SIG-M5 treated with dmso at 0.1 percent for 504 hours (cell line): ENCODE data around the gene SAMD4A.

ENCODE experiments used
- DNase-seq: peaks from one replicate; lab custom pipeline; 2025; ENCODE audit not compliant: unreplicated experiment; lab: John Stamatoyannopoulos, UW

Gene SAMD4A

DNA sequence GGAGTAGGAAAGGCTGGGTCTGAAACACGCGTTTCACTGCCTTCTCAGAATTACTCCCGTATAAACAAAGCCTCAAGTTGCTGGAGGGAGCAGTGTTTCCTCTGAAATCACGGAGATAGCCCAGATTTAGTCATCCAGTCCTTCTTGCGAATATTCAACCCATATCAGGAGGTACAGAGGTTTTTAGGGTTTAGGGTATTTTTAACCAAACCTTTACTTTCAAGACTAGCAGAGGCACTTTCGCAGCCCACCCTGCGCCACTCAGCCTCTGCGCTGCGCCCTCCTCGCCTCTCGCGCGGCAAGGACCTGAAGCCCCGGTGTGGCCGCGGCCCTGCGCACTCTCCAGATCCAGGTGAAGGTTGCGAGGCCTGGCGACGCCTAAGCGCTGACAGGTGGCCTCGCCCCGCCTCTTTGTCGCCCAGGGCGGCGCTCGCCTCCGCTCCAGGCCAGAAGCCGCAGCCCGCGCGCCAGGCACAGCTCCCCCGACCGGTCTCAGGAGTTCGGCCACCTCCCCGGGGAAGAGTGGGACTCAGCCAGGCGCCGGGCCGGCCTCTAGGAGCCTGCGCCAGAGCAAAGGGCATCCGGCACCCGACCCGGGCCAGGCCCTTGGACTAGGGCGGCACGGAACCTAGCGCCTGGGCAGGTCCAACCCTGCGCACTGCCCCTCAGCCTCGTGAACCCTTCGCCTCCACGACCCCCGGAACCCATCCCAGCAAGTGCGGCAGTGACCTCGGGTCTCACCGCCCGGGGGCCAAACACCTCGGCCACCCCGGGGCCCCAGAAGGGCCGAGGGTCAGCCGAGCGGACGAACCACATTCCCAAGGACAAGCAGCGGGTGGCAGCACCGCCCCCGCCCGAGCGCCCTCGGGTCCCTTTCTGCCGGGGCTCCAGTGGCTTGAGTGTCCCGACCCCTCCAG, 1.8 kb upstream of the SAMD4A start:
- DNase-seq, result peak; percentile 28

DNA sequence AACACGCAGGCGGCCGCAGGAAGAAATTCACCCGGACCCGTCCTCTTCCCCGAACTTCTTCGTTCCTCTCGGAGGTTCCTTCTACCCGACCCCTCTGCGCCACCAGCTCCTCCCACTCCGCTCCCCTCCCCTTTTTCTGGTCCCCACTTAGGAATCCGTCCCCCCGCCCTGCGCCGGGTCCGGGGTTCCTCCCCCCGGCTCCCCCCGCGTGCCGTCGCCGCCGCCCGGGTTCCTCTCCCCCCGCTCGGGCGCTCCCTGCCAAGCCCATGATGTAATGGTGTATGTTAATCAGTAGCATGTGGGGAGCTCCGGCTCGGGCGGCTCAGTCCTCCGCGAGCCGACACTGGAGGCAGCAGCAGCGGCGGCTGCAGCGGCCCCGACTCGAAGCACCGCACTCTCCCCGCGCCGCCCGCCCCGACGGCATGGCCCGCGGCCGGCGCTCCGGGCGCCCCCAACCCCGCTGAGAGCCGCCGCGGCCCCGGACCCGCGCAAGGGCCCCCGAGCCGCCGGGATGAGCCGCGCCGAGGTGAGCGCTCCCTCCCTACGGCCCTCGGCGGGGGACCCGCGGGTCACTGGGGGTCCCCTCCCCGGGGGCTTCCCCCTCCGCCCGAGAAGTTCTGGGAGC, 1.0 kb upstream of the SAMD4A start:
- peak; percentile 81 for DNase-seq

DNA sequence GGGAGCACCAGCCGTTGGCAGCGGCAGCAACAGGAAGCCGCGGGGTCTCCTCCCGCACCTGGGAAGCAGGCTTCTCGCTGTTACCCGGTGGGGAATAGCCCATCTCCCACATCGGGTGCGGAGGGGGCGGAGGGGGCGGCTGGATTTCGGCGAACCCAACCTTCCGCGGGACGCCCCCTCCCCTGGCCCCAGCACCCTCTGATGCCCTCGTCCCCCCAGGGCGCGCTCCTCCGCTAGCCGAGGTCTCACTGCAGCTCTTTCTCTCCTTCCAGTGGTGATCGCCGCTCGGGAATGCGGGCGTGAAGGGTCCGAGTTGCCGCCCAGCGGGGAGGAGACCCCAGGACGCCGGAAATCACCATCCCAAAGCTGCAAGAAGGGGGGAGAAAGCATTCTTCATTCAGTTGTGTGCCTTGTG, 303 bp downstream of the SAMD4A start:
- no peak for DNase-seq

- peak; percentile 17 for DNase-seq
Measured at GRCh38 chr14:54567639-54568561, 972 bp downstream of the SAMD4A start.

GRCh38 chr14:54568821-54569595, 2.1 kb downstream of the SAMD4A start:
- no peak for DNase-seq

- DNase-seq, result no peak
Measured at GRCh38 chr14:54570047-54570446, 3.1 kb downstream of the SAMD4A start.

DNA sequence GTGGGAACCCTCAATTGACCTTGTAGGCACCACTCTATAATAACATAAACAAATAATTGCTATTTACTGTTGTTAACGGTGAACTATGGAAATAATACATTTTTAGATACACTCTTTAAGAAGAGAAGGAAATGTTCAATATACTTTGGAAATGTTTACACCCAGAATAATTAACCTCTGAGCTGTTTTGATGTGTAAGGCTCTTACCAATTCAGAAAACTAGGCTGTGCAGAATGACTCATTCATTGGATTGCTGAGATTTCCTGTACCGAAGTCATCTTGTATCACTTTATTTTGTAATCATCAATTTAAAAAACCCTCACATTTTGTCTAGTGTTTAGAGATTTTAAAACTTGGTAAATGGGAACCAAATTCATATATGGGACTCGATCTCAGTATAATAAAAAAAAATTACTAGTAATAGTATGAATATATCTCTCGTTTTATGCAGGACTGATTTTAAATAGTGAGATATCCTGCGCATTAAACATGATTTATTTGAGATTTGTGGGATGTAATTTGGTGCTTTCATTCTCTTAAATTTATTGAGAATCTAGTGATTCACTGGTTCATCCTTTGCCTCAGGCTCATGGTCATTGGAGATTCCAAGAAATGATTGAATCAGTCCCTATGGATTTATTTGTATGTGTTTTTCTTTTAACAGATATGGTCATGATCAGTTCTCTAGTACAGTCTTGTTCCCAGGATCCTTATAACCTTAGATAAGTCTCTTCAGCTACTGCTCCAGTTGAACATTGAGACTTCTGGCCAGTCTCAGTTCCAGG, 3.9 kb downstream of the SAMD4A start:
- no peak for DNase-seq

- no peak for DNase-seq
Measured at GRCh38 chr14:54572316-54572715, 5.4 kb downstream of the SAMD4A start.

GRCh38 chr14:54574528-54574927, 7.6 kb downstream of the SAMD4A start:
- DNase-seq, result no peak

- no peak for DNase-seq
Measured at GRCh38 chr14:54577494-54577893, 10.6 kb downstream of the SAMD4A start.

- no peak for DNase-seq
Measured at GRCh38 chr14:54577977-54578376, 11.0 kb downstream of the SAMD4A start.

DNA sequence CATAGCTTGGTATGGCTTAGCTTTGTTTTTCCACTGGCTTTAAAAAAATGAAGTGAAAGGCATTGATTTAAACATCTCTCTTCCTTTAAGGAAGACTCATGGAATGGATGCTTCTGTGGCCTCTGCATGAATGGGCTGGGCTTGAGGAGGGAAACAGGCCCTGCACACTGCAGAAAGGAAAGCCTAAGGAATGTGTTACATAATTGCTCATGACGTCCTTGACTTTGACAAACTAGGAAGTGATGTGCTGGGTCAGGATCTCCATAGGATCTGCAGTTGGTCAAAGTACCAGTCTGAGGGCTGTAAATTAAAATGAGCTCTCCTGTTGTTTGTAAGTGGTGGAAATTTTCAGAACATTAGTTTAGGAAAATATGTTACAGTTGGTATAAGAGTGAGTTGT, 12.7 kb downstream of the SAMD4A start:
- DNase-seq, result no peak

- no peak for DNase-seq
Measured at GRCh38 chr14:54580933-54581332, 14.0 kb downstream of the SAMD4A start.

- no peak for DNase-seq
Measured at GRCh38 chr14:54582334-54582733, 15.4 kb downstream of the SAMD4A start.

- no peak for DNase-seq
Measured at GRCh38 chr14:54584097-54584496, 17.2 kb downstream of the SAMD4A start.

DNA sequence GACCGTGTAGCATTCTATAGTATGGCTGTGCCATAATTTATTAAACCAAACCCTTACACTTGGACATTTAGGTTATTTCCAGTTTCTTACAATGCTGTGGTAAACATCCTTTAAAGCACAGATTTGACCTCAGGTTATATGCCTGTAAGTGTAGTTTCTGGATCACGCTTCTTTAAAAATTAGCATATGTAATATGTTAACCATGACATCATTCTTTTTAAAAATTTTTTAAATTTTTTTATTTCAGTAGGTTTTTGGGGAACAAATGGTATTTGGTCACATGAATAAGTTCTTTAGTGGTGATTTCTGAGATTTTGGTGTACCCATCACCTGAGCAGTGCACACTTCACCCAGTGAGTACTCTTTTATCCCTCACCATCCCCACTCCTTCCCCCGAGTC, 18.3 kb downstream of the SAMD4A start:
- no peak for DNase-seq

DNA sequence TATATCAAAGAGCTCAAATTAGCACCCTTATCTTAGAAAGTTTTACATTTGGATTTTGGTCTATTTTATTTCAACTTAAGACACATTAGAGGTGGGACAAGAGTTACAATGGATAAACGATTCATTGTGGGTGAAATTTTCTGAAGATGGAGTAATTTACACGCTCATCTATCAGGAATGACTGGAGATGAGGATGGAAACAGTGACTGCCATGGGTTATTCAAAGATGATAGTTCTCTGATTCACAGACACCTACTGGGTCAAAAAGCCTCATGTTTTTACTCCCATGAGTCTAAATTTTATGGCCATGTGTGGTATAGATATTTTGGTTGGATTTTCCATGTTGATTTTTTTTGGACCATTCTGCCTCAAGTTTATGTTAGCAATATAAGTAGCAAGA, 22.1 kb downstream of the SAMD4A start:
- no peak for DNase-seq

DNA sequence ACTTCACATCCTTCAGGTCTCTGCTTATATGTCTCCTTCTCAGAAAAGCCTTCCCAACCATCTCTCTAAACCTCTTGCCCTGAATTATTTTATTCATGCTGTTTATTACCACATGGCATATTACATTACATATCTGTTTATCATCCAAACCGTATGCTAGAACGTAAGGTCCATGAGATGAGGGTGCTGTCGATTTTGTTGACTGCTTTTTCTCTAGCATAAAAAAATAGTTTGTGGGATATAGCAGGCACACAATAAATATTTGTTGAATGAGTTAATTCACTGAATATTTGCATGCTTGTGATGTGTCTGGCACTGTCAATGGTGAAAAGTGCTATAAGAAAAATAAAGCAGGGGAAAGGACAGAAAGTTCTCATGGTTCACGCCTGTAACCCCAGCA, 22.9 kb downstream of the SAMD4A start:
- no peak for DNase-seq

- DNase-seq, result no peak
Measured at GRCh38 chr14:54590481-54590880, 23.6 kb downstream of the SAMD4A start.

DNA sequence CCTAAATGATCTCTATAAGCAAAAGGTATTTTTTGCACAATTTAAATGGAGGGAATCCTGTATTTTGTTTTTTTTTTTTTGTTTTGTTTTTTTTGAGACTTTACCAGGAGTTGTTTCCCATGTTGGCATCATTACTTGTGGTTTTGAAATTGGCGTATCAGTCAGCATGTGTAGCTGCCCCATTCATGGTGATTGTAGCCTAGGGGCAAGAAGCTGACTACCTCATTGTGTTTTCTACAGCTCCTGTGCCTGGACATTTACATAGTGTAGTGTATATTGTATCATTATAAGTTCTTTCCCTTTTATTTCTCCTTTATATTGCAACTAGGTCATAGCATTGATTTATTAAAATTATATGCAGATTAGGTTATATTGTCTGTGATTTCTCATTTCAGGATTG, 24.5 kb downstream of the SAMD4A start:
- no peak for DNase-seq
